Mucosa of descending colon (tissue), 3 donors: Measurements from ENCODE around the gene HSPA2. TPM values are rescaled to one million over a fixed set of nuclear protein-coding genes. Genes with fewer than 3 reads are reported as not detected.

ENCODE experiments used
- ATAC-seq: fragments of 200-7000 bp; cut with Tn5 transposase; one replicate; pipeline ENCODE4 v1.9.1; 2020; ENCODE audit warnings: mild to moderate bottlenecking, moderate library complexity
- DNase-seq, 3 donors: peaks; one replicate each; pipeline ENCODE4 v3.0.0-alpha.2; 2020
- H3K36me3 ChIP-seq: fragments of 200-600 bp; one replicate; pipeline ENCODE4 v1.8.0; 2021; ENCODE audit warnings: low read depth, mild to moderate bottlenecking
- H3K4me1 ChIP-seq: fragments of 200-600 bp; one replicate; pipeline ENCODE4 v1.8.0; 2021; ENCODE audit warnings: low read depth, mild to moderate bottlenecking
- H3K4me3 ChIP-seq: fragments of 200-600 bp; one replicate; pipeline ENCODE4 v1.8.0; 2021; ENCODE audit warnings: mild to moderate bottlenecking
- H3K9me3 ChIP-seq: fragments of 200-600 bp; one replicate; pipeline ENCODE4 v1.8.0; 2021; ENCODE audit warnings: mild to moderate bottlenecking
- CTCF ChIP-seq: fragments of 200-600 bp; IDR thresholded peaks from one replicate; pipeline ENCODE4 v1.8.0; 2022; ENCODE audit warnings: antibody characterized with exemption, mild to moderate bottlenecking
- intact Hi-C, 2 donors: fragments of 100-400 bp; cut with DNase I in 1 of 2; cut with micrococcal nuclease in 1 of 2; formaldehyde crosslinking; loops; one replicate each; pipeline versions ENCODE4 v1.11.0 to v1.11.1; 2022; cut with DNase I, micrococcal nuclease
- total RNA-seq, 3 donors: library from RNA; stranded (reverse); fragmentation: NEBNext Ultra II Directional in 2 of 3; extraction: Animal tissue kit (Norgen Biotek cat#: 25700) in 2 of 3; gene quantifications; one replicate each; pipeline versions ENCODE4 v1.2.1 to v1.2.4, GENCODE V29; 2021 to 2023
- donor health status: DM: no; HTN: no; CAD: no; lungs with moderate emphysema.
- donor health status: DM: no; HTN: no; CAD: no.
- donor health status: DM: no; HTN: yes; CAD: no.

Gene HSPA2
- total RNA-seq, 3 donors from 2014 or later = 28.3 to 99.5 (median 58.2) TPM

- no peak for ATAC-seq
- H3K9me3 ChIP-seq = no peaks in the 10 kb centered on the region
Measured at GRCh38 chr14:64580467-64580866, 39.9 kb downstream of the HSPA2 start.

GRCh38 chr14:64581363-64581762 lies 40.8 kb downstream of the HSPA2 start:
- TF ChIP-seq CTCF = no peak
- Histone ChIP-seq H3K9me3 (no peaks in the 10 kb centered on the region), H3K36me3 (no peaks in the 10 kb centered on the region), H3K4me1 (no peaks in the 10 kb centered on the region), H3K4me3 (no peak overlapping the region)
- ATAC-seq (no peak), DNase-seq (no peak)
- intact Hi-C loops = no loop called here

More at GRCh38 chr14:64580467-64580866, 39.9 kb downstream of the HSPA2 start:
- Histone ChIP-seq H3K36me3 (no peaks in the 10 kb centered on the region), H3K4me3 (no peak overlapping the region), H3K4me1 (no peaks in the 10 kb centered on the region)
- intact Hi-C loops = no loop called here
- no peak for TF ChIP-seq CTCF
- no peak for DNase-seq

- no peak for TF ChIP-seq CTCF
- Histone ChIP-seq H3K9me3 (no peaks in the 10 kb centered on the region), H3K4me3 (no peak overlapping the region), H3K36me3 (no peaks in the 10 kb centered on the region), H3K4me1 (no peaks in the 10 kb centered on the region)
- intact Hi-C loops = no loop called here
- ATAC-seq = no peak
- DNase-seq = no peak
Measured at GRCh38 chr14:64581817-64582216, 41.3 kb downstream of the HSPA2 start.

GRCh38 chr14:64584190-64584589 lies 43.6 kb downstream of the HSPA2 start:
- Histone ChIP-seq H3K9me3 (no peaks in the 10 kb centered on the region), H3K4me3 (no peak overlapping the region), H3K4me1 (no peaks in the 10 kb centered on the region), H3K36me3 (no peaks in the 10 kb centered on the region)
- no peak for ATAC-seq
- TF ChIP-seq CTCF = no peak
- DNase-seq = no peak
- intact Hi-C loops = no loop called here

- DNase-seq = no peak
- intact Hi-C loops = no loop called here
- Histone ChIP-seq H3K4me1 (no peaks in the 10 kb centered on the region), H3K36me3 (no peaks in the 10 kb centered on the region), H3K9me3 (no peaks in the 10 kb centered on the region), H3K4me3 (no peak overlapping the region)
- TF ChIP-seq CTCF = no peak
- ATAC-seq = no peak
Measured at GRCh38 chr14:64591809-64592208, 51.3 kb downstream of the HSPA2 start.

Other genes starting within 250 kb of the HSPA2 start
- under 1 TPM; 0.32 to 0.60 (median 0.41) TPM for gene ESR2, start 246.4 kb upstream of the HSPA2 start, total RNA-seq
- gene MTHFD1, start 152.4 kb upstream of the HSPA2 start, total RNA-seq = 10 to 100 TPM; 35.9 to 73.3 (median 37.3) TPM
- 1 to 10 TPM; 3.9 to 8.0 (median 7.4) TPM for gene AKAP5, start 75.2 kb upstream of the HSPA2 start, total RNA-seq
- 10 to 100 TPM in 1 of 3 donors, 1 to 10 TPM in 2; 6.1 to 14.4 (median 7.2) TPM for gene ZBTB25, start 36.9 kb upstream of the HSPA2 start, total RNA-seq
- 10 to 100 TPM; 26.5 to 40.9 (median 33.0) TPM for gene ZBTB1, start 36.0 kb upstream of the HSPA2 start, total RNA-seq
- gene PPP1R36, start 9.2 kb downstream of the HSPA2 start, total RNA-seq = 10 to 100 TPM in 1 of 3 donors, 1 to 10 TPM in 2; 1.8 to 10.4 (median 7.6) TPM
- gene PLEKHG3, start 163.7 kb downstream of the HSPA2 start, total RNA-seq = 10 to 100 TPM; 72.0 to 96.6 (median 91.4) TPM